Measurements from ENCODE around the gene GAB2. TPM values are rescaled to one million over a fixed set of nuclear protein-coding genes. Genes with fewer than 3 reads are reported as not detected.

GAB2 gene
- total and polyA plus RNA-seq, 8 donors = 18.8 to 59.6 (median 19.7) TPM

DNA sequence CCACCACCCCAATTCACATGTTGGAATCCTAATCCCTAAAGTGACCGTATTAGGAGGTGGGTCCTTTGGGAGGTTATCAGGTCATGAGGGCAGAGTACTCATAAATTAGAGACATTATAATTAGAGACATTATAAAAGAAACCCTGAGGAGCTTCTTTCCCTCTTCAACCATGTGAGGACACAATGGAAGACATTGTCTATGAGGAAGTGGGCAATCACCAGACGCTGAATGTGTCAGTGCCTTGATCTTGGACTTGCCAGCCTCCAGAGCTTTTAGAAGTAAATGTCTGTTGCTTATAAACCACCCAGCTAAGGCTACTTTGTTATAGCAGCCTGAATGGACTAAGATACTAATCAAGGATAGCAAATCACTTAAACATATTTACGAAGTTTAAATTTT lies 14.8 kb downstream of the GAB2 start:
- no peak for DNase-seq
- H3K27me3 ChIP-seq = no peaks in the 10 kb centered on the region
- intact Hi-C loops (cut with DNase I) = no loop called here
- no peaks in the 10 kb centered on the region for H3K36me3 ChIP-seq
- peaks cover 0 to 36% of the 10 kb centered on the region in 2 donors for H3K4me1 ChIP-seq
- no peak for ATAC-seq
- no peaks in the 10 kb centered on the region for H3K9me3 ChIP-seq
- no peak overlapping the region for H3K4me3 ChIP-seq
- H3K27ac ChIP-seq = no peak overlapping the region
- TF ChIP-seq CTCF (IDR thresholded peaks at IDR 0.05) = no peak

DNA sequence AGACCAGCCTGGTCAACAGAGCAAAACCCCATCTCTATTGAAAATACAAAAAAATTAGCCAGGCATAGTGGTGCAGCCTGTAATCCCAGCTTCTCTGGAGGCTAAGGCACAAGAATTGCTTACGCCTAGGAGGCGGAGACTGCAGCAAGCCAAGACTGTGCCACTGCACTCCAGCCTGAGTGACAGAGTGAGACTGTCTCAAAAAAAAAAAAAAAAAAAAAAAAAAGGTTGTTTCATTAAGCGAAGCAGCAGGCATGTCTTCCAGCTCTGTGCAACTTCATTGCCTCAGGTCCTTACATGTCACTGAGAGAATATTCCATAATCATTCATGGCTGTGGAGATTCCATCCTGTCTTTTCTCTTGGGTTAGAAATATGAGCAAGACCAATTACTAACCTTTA lies 16.9 kb downstream of the GAB2 start:
- intact Hi-C loops (cut with DNase I) = no loop called here
- ATAC-seq (no peak), DNase-seq (no peak)
- H3K27ac ChIP-seq = no peak overlapping the region
- no peaks in the 10 kb centered on the region for H3K9me3 ChIP-seq
- H3K4me3 ChIP-seq = no peak overlapping the region
- TF ChIP-seq CTCF (IDR thresholded peaks at IDR 0.05) = no peak
- no peaks in the 10 kb centered on the region for H3K27me3 ChIP-seq
- no peaks in the 10 kb centered on the region for H3K36me3 ChIP-seq
- peaks cover 0 to 39% of the 10 kb centered on the region in 2 donors for H3K4me1 ChIP-seq

DNA sequence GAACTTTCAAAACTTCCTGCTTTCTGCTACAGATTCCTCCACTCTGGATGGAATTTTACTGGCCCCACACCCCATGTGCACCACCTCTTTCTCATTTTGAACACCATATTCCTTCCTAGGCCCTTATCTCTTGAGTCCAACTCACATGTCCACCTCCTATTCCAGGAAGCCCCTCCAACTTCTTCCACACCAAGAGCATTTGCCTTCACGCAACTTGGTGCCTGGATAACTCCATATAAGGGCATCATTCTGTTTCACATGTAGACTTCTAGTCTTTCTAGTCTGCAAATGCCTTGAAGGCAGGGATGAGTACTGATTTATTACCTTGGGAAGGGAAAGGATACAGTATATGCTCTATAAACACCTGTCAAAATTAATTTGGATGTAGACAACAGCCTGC lies 17.5 kb downstream of the GAB2 start:
- H3K9me3 ChIP-seq = no peaks in the 10 kb centered on the region
- DNase-seq (no peak), ATAC-seq (no peak)
- no peaks in the 10 kb centered on the region for H3K27me3 ChIP-seq
- no peaks in the 10 kb centered on the region for H3K36me3 ChIP-seq
- intact Hi-C loops (cut with DNase I) = no loop called here
- H3K4me1 ChIP-seq = peaks cover 0 to 39% of the 10 kb centered on the region in 2 donors
- H3K27ac ChIP-seq = no peak overlapping the region
- no peak for TF ChIP-seq CTCF (IDR thresholded peaks at IDR 0.05)
- H3K4me3 ChIP-seq = no peak overlapping the region

DNA sequence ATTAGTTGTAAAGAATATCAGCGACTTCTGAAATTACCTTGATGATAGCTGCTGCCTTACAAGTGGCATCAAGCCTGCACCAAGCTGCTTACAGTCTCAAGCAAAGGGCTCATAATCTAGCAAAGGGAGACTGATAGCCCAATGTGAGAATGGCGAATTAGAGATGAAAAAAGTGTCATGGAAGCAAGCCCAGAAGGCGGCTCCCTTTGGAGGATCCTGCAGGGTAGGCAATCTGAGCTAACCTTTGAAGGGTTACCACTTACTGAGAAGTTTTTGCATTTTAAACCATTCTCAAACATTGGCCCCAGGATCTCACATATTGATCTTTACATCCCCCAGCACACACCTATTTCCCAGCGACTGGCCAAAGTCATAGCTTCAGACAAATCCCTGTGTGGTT lies 18.5 kb downstream of the GAB2 start:
- Histone ChIP-seq H3K27me3 (no peaks in the 10 kb centered on the region), H3K4me1 (peaks cover 0 to 38% of the 10 kb centered on the region in 2 donors), H3K36me3 (no peaks in the 10 kb centered on the region), H3K4me3 (no peak overlapping the region), H3K27ac (no peak overlapping the region), H3K9me3 (no peaks in the 10 kb centered on the region)
- intact Hi-C loops (cut with DNase I) = no loop called here
- TF ChIP-seq CTCF (IDR thresholded peaks at IDR 0.05) = no peak
- ATAC-seq = no peak
- no peak for DNase-seq

GRCh38 chr11:78398715-78399114 lies 18.9 kb downstream of the GAB2 start:
- intact Hi-C loops (cut with DNase I) = no loop called here
- no peak for TF ChIP-seq CTCF (IDR thresholded peaks at IDR 0.05)
- ATAC-seq = no peak

More at GRCh38 chr11:78398715-78399114, 18.9 kb downstream of the GAB2 start:
- no peaks in the 10 kb centered on the region for H3K27me3 ChIP-seq
- no peak for DNase-seq
- no peaks in the 10 kb centered on the region for H3K9me3 ChIP-seq
- no peak overlapping the region for H3K27ac ChIP-seq
- H3K36me3 ChIP-seq = no peaks in the 10 kb centered on the region
- peaks cover 0 to 33% of the 10 kb centered on the region in 2 donors for H3K4me1 ChIP-seq
- no peak overlapping the region for H3K4me3 ChIP-seq

Measured in left lung (tissue), 10 donors.